ENCODE results near the gene LRBA.

The LRBA gene

GRCh38 chr4:150647008-150647407 is 368.1 kb downstream of the LRBA start:
- Mint-ChIP-seq H3K27ac (no peak overlapping the region), H3K9me3 (no peaks in the 10 kb centered on the region), H3K4me1 (ENCODE audit: low read depth) (no peaks in the 10 kb centered on the region), H3K27me3 (ENCODE audit: low read depth) (no peaks in the 10 kb centered on the region), H3K4me3 (no peak overlapping the region), H3K36me3 (ENCODE audit: low read depth) (no peaks in the 10 kb centered on the region)

GRCh38 chr4:150641612-150642011 is 373.5 kb downstream of the LRBA start:
- no peaks in the 10 kb centered on the region for H3K27me3 Mint-ChIP-seq (ENCODE audit: low read depth)
- H3K9me3 Mint-ChIP-seq = no peaks in the 10 kb centered on the region
- H3K4me1 Mint-ChIP-seq (ENCODE audit: low read depth) = no peaks in the 10 kb centered on the region
- H3K4me3 Mint-ChIP-seq = no peak overlapping the region
- no peak overlapping the region for H3K27ac Mint-ChIP-seq
- no peaks in the 10 kb centered on the region for H3K36me3 Mint-ChIP-seq (ENCODE audit: low read depth)

- Mint-ChIP-seq H3K27ac (no peak overlapping the region), H3K36me3 (ENCODE audit: low read depth) (peaks cover 8% of the 10 kb centered on the region), H3K27me3 (ENCODE audit: low read depth) (no peaks in the 10 kb centered on the region), H3K4me1 (ENCODE audit: low read depth) (no peaks in the 10 kb centered on the region), H3K4me3 (no peak overlapping the region), H3K9me3 (peaks cover 18% of the 10 kb centered on the region)
Observed at GRCh38 chr4:150632639-150633038, 382.4 kb downstream of the LRBA start.

- Mint-ChIP-seq H3K36me3 (ENCODE audit: low read depth) (peaks cover 4% of the 10 kb centered on the region), H3K9me3 (peaks cover 5% of the 10 kb centered on the region), H3K4me1 (ENCODE audit: low read depth) (no peaks in the 10 kb centered on the region), H3K4me3 (no peak overlapping the region), H3K27me3 (ENCODE audit: low read depth) (no peaks in the 10 kb centered on the region), H3K27ac (no peak overlapping the region)
Observed at GRCh38 chr4:150628073-150628472, 387.0 kb downstream of the LRBA start.

DNA sequence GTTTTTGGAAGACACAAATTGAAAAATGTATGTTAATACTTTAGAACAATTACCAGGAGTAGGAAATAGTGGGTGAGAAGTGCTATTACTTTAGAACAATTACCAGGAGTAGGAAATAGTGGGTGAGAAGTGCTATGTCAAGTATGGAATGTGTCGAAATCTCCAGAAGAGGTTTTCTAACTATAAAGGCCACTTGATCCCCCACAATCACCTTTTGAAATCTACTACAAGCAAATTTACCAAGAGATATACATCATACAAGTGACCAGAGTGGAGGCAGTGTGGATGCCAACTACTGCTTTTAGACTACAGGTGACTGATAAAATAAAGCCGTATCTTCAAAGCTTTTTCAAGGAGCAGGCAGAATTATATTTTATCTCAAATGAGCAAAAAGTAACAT is 390.1 kb downstream of the LRBA start:
- Mint-ChIP-seq H3K4me3 (no peak overlapping the region), H3K36me3 (ENCODE audit: low read depth) (peaks cover 2% of the 10 kb centered on the region), H3K4me1 (ENCODE audit: low read depth) (no peaks in the 10 kb centered on the region), H3K27ac (no peak overlapping the region), H3K9me3 (peaks cover 4% of the 10 kb centered on the region), H3K27me3 (ENCODE audit: low read depth) (no peaks in the 10 kb centered on the region)

DNA sequence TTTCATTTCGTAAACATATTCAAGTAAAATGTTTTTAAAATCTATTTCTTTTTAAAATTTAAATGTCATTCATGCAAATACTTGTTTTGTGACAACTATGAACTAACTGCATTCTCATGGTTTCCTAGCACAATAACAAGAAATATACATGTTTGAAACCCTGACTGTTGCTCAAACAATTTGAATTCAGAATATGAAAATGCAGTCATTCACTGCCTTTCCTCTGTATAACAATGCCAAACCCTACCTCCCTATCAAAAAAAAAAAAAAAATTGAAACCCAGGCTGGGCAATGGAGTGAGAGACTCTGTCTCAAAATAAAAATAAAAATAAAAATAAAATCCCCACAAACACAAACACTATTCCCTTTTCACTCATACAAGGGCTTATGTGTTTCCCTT is 391.0 kb downstream of the LRBA start:
- Mint-ChIP-seq H3K4me3 (no peak overlapping the region), H3K9me3 (peaks cover 4% of the 10 kb centered on the region), H3K27ac (no peak overlapping the region), H3K36me3 (ENCODE audit: low read depth) (peaks cover 2% of the 10 kb centered on the region), H3K4me1 (ENCODE audit: low read depth) (no peaks in the 10 kb centered on the region), H3K27me3 (ENCODE audit: low read depth) (no peaks in the 10 kb centered on the region)

- Mint-ChIP-seq H3K4me3 (no peak overlapping the region), H3K27me3 (ENCODE audit: low read depth) (no peaks in the 10 kb centered on the region), H3K4me1 (ENCODE audit: low read depth) (no peaks in the 10 kb centered on the region), H3K36me3 (ENCODE audit: low read depth) (peaks cover 4% of the 10 kb centered on the region), H3K9me3 (peaks cover 4% of the 10 kb centered on the region), H3K27ac (no peak overlapping the region)
Observed at GRCh38 chr4:150619042-150619441, 396.0 kb downstream of the LRBA start.

GRCh38 chr4:150609131-150609530 is 406.0 kb downstream of the LRBA start:
- Mint-ChIP-seq H3K27me3 (ENCODE audit: low read depth) (no peaks in the 10 kb centered on the region), H3K4me1 (ENCODE audit: low read depth) (no peaks in the 10 kb centered on the region), H3K4me3 (no peak overlapping the region), H3K27ac (no peak overlapping the region), H3K36me3 (ENCODE audit: low read depth) (no peaks in the 10 kb centered on the region), H3K9me3 (no peaks in the 10 kb centered on the region)

GRCh38 chr4:150600812-150601445 is 414.2 kb downstream of the LRBA start:
- H3K4me3 Mint-ChIP-seq = no peak overlapping the region
- H3K4me1 Mint-ChIP-seq (ENCODE audit: low read depth) = no peaks in the 10 kb centered on the region
- no peaks in the 10 kb centered on the region for H3K27me3 Mint-ChIP-seq (ENCODE audit: low read depth)
- H3K9me3 Mint-ChIP-seq = no peaks in the 10 kb centered on the region
- peaks cover 5% of the 10 kb centered on the region for H3K36me3 Mint-ChIP-seq (ENCODE audit: low read depth)
- no peak overlapping the region for H3K27ac Mint-ChIP-seq

GRCh38 chr4:150599547-150599946 is 415.5 kb downstream of the LRBA start:
- H3K27ac Mint-ChIP-seq = no peak overlapping the region
- H3K36me3 Mint-ChIP-seq (ENCODE audit: low read depth) = peaks cover 5% of the 10 kb centered on the region
- H3K4me3 Mint-ChIP-seq = no peak overlapping the region
- no peaks in the 10 kb centered on the region for H3K9me3 Mint-ChIP-seq
- no peaks in the 10 kb centered on the region for H3K27me3 Mint-ChIP-seq (ENCODE audit: low read depth)
- H3K4me1 Mint-ChIP-seq (ENCODE audit: low read depth) = no peaks in the 10 kb centered on the region

- Mint-ChIP-seq H3K4me1 (ENCODE audit: low read depth) (no peaks in the 10 kb centered on the region), H3K27ac (no peak overlapping the region)
Observed at GRCh38 chr4:150598909-150599308, 416.2 kb downstream of the LRBA start.

GRCh38 chr4:150593996-150594395 is 421.1 kb downstream of the LRBA start:
- H3K4me1 Mint-ChIP-seq (ENCODE audit: low read depth) = no peaks in the 10 kb centered on the region
- H3K27ac Mint-ChIP-seq = no peak overlapping the region
- H3K4me3 Mint-ChIP-seq = no peak overlapping the region
- H3K27me3 Mint-ChIP-seq (ENCODE audit: low read depth) = no peaks in the 10 kb centered on the region
- H3K36me3 Mint-ChIP-seq (ENCODE audit: low read depth) = peaks cover 2% of the 10 kb centered on the region
- no peaks in the 10 kb centered on the region for H3K9me3 Mint-ChIP-seq

More at GRCh38 chr4:150598909-150599308, 416.2 kb downstream of the LRBA start:
- Mint-ChIP-seq H3K4me3 (no peak overlapping the region), H3K27me3 (ENCODE audit: low read depth) (no peaks in the 10 kb centered on the region), H3K9me3 (no peaks in the 10 kb centered on the region), H3K36me3 (ENCODE audit: low read depth) (peaks cover 5% of the 10 kb centered on the region)

DNA sequence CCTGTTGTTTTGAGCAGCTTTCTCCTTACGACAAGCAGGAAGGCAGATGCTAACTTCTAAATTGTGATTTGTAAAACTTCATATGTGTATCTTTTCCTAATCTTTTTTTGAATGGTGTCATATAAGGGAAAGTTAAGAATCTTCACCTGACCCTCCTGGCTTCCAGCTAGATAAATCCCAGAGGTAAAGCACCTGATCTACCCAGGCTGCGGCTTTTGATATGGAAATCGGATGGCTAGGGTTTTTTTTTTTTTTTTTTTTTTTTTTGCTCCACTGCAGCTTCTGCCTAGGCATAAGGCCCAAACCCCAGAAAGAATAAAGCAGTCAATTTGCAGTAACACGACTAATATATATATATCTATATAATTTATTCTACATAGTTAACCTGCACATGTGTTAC is 423.2 kb downstream of the LRBA start:
- Mint-ChIP-seq H3K27me3 (ENCODE audit: low read depth) (no peaks in the 10 kb centered on the region), H3K9me3 (no peaks in the 10 kb centered on the region), H3K27ac (no peak overlapping the region), H3K4me1 (ENCODE audit: low read depth) (no peaks in the 10 kb centered on the region), H3K36me3 (ENCODE audit: low read depth) (no peaks in the 10 kb centered on the region), H3K4me3 (no peak overlapping the region)

DNA sequence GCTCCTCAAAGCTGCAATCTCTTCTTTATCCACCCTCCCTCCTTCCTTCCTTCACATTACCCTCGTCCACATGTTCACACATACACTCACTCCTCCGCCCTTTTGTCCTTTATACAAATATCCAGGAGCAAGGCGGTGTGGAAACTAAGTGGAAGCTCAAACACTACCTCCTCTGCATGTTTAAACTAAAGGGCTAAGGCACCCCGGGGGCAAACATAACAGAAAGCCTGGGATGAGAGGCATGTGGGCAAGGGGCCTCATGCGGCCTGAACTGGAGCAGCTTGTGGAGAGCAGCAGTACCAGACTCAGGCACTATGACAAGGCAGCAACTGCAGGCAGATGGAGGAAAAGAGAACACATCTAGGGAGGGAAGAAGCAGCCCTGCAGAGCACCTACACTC is 423.7 kb downstream of the LRBA start:
- no peaks in the 10 kb centered on the region for H3K36me3 Mint-ChIP-seq (ENCODE audit: low read depth)
- H3K4me1 Mint-ChIP-seq (ENCODE audit: low read depth) = no peaks in the 10 kb centered on the region

GRCh38 chr4:150590631-150591030 is 424.5 kb downstream of the LRBA start:
- Mint-ChIP-seq H3K4me3 (no peak overlapping the region), H3K4me1 (ENCODE audit: low read depth) (no peaks in the 10 kb centered on the region), H3K36me3 (ENCODE audit: low read depth) (no peaks in the 10 kb centered on the region), H3K9me3 (no peaks in the 10 kb centered on the region), H3K27ac (no peak overlapping the region), H3K27me3 (ENCODE audit: low read depth) (no peaks in the 10 kb centered on the region)

More for the DNA sequence above, 423.7 kb downstream of the LRBA start:
- H3K4me3 Mint-ChIP-seq = no peak overlapping the region
- no peaks in the 10 kb centered on the region for H3K9me3 Mint-ChIP-seq
- H3K27ac Mint-ChIP-seq = no peak overlapping the region
- no peaks in the 10 kb centered on the region for H3K27me3 Mint-ChIP-seq (ENCODE audit: low read depth)

GRCh38 chr4:150589157-150589556 is 425.9 kb downstream of the LRBA start:
- Mint-ChIP-seq H3K9me3 (no peaks in the 10 kb centered on the region), H3K4me1 (ENCODE audit: low read depth) (no peaks in the 10 kb centered on the region), H3K27ac (no peak overlapping the region), H3K36me3 (ENCODE audit: low read depth) (no peaks in the 10 kb centered on the region), H3K27me3 (ENCODE audit: low read depth) (no peaks in the 10 kb centered on the region), H3K4me3 (no peak overlapping the region)

All from T-helper 1 cell treated with Interleukin-12 subunit alpha and Interleukin-12 subunit beta and Interleukin-4 antibody, amounts not matched to agents 30 μg/mL and 1 μg/mL, for 36 hours (primary cell).